NCI-H1436 treated with DMSO at 0.1 percent for 48 hours (cell line): ENCODE results near the gene EXOSC6.
"Not testable (repeated sequence)": the region's sequence is repeated elsewhere in the genome, so short reads cannot be mapped to it uniquely, and the experiment has no call there.

Source experiments
- DNase-seq: peaks from one replicate; lab custom pipeline; 2025; lab: John Stamatoyannopoulos, UW

Gene EXOSC6

DNA sequence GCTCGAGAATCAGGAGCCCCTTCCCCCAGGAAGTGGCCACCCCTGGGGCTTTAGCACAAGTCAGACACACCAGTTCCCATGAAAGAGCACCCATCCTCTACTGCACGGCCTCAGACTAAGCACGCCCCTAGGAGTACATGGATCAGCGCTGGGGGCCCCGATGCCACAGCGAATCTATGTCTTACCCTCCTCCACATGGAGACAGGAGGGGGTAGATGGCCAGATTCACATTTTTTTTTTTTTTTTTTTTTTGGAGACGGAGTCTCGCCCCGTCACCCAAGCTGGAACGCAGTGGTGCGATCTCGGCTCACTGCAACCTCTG lies 3.2 kb upstream of the EXOSC6 start:
- DNase-seq = no peak

DNA sequence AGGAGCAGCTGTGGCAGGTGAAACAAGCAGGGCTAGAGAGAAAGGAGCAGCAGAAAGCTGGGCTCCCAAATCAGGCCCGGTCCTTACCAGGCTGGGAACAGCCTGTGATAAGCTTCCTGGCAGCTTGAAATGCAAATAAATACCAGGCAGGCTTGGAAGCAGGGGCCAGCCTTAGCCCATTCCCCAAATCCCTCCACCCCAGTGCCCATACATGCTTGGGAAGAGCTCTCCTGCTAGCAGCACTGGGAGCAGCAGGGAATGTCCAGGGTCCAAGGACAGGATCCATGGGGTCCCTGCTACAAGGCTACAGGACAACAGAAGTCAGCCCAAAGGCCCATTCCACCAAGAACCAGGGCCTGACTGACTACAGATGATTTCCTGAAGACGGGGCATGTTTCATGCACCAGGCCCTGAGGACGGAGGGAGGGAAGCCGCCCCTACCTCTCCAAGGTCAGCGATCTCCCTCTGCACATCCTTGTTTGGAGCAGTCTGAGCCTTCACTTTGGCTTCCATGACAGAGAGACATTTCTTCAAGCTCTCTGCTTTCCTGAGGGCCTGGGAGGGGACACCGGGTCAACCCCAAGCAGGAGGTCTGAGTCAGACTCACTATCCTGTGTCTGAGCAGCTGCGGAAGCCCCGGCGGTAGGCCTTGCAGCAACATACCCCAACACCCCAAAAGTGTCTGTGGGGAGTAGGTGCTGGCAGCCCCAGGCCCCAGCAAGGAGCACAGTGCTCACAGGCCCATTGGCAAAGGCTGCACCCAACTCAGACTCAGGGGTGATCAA lies 2.6 kb upstream of the EXOSC6 start:
- DNase-seq = no peak

DNA sequence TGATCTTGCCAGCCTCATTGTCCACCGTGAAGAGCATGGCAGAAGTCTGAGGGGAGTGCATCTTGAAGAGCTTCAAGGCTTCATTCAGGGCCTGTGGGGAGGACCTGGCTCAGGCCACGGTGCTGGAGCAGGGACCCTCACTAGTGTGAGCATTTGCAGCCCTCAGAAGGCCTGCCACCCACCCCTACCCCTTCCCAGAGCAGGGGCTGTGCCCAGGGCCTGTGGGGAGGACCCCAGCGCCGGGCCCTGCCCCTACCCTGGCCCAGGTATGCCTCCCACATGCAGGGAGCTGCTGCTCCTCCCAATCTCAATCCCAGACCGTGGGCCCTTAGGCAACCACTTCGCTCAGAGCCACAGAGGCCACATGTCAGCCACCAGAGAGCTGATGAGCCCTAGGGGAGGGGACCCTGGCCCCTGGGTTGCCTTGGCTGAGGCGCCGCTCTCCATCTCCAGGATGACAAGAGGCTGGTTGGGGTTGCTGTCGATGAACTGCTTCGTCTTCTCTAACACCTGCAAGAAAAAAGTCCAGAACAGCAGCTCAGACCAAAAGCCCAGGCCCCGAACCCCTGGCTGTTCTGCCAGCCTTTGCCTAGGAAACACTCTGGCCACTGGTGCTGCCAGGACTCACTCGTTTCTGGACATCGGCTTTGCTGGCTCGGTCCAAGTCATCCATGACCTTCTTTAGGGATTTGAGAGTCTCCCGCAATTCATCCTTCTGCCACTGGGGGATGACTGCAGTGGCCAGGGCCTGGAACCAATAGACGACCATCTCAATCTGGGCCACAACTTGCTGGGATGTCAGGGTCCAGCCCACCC lies 1.8 kb upstream of the EXOSC6 start:
- no peak for DNase-seq

DNA sequence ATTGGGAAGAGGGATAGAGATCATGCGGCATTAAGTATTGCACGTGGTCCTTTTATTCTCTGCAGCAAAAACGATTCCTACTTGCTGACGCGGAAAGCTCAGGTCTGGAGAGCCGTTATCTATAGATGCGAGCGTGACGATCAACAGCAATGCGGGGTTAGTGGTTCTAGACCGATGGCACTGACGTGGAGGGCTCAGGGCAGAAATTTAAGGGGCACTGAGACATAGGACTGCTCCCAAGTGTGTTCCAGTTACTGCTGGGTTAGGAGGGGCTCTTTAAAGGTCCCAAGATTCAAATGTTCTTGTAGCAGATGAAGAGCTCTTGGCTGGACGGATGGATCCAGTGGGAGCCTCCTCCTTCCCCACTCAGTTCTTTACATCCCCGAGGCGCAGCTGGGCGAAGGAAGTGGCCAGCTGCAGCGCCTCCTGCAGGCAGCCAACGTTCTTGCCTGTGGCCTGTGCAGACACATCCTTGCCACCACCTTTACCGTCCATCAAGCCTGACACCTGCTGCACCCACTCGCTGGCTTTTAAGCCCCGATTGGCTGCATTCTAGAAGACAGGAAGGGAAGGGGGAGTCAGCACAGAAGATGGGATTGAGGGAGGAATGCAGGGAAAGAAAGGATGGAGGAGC lies 732 bp upstream of the EXOSC6 start:
- DNase-seq = no peak

DNA sequence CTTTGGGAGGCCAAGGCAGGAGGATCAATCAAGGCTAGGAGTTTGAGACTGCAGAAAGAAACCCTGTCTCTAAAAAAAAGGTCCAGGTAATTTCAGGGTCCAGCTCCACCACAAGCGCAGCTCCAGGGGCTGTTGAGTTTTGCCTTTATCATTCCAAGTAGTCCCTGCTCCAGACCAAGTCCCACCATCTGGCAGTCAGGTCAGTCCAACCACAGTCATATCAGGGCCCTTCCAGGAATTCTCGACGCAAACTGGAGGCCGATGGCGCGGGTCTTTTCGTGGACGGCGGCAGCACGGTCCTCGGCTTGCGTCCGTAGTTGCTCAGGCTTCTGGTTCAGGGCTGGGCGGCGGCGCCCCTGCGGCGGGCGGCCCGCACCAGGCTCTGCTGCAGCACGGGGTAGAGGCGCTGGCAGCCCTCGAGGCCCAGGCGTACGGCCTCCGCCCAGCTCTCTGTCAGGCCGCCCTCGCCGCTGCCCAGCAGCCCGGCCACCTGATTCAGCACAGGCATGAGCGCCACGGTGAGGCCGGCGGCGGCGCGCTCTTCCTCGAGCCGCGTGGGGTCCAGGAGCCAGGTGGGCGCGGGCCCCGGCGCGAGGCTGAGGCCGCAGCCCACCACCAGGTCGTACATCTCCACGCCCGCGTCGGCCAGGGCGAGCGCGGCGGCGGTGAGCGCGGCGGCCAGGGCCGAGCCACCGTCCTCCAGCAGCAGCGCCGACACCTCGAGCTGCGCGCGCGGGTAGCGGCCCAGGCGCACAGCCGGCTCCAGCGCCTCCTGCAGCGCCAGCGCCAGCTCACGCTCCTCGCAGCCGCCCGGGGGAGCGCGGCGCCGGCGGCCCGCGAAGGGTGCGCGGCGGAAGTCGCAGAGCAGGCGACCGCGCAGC lies 752 bp downstream of the EXOSC6 start:
- no peak for DNase-seq

DNA sequence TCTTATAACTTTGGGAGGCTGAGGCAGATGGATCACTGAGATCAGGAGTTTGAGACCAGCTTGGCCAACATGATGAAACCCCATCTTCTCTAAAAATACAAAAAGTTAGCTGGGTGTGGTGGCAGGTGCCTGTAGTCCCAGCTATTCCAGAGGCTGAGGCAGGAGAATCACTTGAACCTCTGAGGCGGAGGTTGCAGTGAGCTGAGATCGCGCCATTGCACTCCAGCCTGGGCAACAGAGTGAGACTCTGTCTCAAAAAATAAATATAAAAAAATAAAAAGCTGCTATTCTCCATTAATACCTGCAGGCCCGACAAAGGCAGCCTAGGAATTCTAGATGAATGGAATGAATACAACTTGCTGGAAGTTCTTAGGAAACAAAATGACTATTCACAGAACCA lies 2.0 kb downstream of the EXOSC6 start:
- DNase-seq = not testable (repeated sequence)

DNA sequence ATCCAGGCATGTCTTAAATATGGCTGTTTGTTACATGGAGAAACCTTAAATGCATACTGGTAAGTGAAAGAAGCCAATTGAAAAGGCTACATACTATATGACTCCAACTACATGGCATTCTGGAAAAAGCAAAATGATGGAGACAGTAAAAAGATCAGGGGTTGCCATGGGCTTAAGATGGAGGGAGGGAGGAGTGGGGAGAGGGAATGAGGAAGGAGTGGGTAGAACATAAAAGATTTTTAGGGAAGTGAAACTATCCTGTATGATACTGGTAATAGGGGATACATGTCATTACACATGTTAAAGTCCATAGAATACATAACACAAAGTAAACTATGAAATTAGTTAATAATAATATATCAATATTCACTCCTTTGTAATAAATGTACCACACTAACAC lies 13.0 kb downstream of the EXOSC6 start:
- DNase-seq = not testable (repeated sequence)

DNA sequence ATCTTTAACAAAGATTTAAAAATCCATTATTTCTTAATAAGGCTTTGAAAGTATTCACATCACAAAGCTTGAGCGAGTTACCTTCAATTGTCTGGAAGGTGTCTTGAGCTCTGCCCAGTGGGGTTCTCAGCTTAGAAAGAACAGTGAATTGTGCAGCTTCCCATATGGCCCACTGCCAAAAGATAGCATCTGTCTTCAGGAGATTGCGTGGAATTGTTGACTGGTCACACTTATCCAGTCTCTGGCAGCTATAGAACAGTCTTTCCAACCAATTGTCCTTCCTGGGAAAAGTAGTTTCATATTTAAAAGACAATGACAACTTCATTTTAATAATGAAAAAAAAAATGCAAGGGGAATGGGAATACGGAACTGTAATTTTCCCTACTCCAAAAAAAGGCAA lies 19.9 kb downstream of the EXOSC6 start:
- DNase-seq = not testable (repeated sequence)

DNA sequence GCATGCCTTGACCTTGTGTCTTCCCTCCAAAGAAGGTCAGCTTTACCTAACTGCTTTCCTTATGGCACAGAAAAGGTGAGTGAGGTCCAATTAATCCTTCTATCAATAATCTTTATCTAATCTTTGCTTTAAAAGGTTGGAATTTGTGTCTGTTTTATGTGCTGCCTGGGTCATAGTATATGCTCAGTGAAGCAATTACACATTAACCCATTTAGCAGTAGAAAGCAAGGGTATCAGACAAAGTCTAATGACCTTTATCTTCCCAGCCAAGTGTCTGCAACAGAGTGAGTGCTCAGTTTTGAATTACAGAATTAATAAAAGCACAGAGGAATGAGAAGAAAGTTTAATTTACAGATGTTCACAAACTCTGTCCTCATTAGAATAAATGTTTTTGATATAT lies 25.7 kb downstream of the EXOSC6 start:
- DNase-seq = not testable (repeated sequence)

DNA sequence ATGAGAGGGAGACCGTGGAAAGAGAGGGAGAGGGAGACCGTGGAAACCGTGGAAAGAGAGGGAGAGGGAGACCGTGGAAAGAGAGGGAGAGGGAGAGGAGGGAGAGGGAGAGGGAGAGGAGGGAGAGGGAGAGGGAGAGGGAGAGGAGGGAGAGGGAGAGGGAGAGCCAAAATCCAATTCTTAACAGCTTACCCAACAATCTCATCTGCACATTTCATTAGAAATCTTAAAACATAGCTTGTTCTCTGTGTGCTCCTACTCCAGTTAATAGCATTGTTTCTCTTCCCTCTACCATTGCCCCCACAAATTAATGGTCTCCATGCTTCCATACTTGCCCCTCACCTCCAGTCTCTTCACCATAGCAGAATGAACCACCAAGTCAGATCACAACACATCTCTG lies 26.3 kb downstream of the EXOSC6 start:
- DNase-seq = not testable (repeated sequence)

DNA sequence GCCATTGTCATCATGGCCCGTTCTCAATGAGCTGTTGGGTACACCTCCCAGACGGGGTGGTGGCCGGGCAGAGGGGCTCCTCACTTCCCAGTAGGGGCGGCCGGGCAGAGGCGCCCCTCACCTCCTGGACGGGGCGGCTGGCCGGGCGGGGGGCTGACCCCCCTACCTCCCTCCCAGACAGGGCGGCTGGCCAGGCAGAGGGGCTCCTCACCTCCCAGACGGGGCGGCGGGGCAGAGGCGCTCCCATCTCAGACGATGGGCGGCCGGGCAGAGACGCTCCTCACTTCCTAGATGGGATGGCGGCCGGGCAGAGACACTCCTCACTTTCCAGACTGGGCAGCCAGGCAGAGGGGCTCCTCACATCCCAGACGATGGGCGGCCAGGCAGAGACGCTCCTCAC lies 27.1 kb downstream of the EXOSC6 start:
- not testable (repeated sequence) for DNase-seq

DNA sequence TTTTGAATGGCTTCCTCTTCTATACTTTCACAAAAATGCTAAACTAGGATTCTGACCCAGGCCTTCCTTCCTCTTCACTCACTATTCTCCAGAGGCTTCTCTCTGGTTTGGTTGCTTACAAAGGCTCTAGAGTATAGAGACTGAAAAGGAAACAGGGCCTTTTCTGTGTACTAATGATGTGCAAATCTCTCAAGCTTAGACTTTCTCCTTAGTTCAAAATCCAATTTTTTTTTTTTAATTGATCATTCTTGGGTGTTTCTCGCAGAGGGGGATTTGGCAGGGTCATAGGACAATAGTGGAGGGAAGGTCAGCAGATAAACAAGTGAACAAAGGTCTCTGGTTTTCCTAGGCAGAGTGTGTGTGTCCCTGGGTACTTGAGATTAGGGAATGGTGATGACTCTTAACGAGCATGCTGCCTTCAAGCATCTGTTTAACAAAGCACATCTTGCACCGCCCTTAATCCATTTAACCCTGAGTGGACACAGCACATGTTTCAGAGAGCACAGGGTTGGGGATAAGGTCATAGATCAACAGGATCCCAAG lies 27.7 kb downstream of the EXOSC6 start:
- DNase-seq = not testable (repeated sequence)

DNA sequence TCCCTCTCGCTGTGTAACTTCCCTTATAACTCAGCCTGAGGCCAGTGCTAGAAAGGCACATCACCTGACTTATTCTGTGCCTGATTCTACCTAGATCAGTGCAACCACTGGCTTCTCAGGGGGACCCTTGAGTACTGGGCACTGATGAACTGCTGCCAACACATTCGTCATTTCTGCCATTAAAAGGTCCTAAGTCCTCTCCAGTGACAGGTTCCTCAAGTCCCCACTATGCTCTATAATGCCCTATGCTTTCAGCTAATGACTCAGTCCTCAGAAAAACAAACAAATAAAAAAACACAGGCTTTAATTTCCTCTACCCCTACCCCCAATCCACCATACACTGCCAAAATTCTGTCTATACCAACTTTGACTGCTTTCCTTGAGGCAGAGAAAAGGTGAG lies 28.5 kb downstream of the EXOSC6 start:
- DNase-seq = not testable (repeated sequence)

DNA sequence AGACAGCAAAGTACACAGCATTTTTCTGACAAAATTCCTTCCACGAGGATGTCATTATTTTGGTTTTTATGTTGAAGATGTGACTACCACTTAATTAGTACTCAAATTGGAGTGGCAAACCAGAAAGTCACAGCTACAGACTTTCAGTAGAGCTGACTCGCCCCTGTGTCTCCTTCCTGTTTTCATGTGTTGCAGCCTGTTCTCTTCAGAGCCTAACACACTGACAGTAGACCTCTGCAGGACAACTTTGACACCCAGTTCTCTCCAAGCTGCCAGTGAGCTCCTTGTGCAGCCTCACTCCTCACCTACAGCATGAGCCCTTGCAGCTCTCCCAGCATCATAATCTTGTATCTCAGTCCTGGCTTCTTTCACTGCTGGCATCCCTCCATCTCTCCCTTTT lies 29.2 kb downstream of the EXOSC6 start:
- not testable (repeated sequence) for DNase-seq

DNA sequence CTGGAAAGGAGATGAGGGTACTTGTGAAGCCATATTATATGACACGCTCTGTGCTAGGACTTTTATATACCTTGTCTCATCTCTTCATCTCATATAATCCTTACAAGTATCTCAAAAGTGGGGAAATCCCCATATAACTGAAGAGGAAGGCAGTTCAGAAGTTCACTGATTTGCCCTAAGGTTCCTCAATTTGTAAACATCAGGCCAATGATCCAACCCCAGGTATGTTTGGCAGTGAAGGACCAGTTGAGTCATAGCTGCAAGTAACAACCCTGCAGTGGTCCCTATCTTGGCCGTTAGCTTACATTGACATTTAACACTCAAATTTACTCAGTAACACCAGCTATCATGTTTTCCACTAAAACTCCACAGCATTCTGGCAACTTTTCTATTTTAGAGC lies 33.2 kb downstream of the EXOSC6 start:
- DNase-seq = not testable (repeated sequence)

DNA sequence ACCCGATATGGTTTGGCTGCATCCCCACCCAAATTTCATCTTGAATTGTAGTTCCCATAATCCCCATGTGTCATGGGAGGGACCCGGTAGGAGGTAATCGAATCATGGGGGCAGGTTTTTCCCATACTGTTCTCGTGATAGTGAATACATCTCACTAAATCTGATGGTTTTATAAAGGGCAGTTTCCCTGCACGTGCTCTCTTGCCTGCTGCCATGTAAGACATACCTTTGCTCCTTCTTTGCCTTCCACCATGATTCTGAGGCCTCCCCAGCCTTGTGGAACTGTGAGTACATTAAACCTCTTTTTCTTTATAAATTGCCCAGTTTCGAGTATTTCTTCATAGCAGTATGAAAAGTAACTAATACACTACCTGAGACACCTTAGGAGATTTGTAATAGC lies 45.4 kb downstream of the EXOSC6 start:
- DNase-seq = not testable (repeated sequence)

DNA sequence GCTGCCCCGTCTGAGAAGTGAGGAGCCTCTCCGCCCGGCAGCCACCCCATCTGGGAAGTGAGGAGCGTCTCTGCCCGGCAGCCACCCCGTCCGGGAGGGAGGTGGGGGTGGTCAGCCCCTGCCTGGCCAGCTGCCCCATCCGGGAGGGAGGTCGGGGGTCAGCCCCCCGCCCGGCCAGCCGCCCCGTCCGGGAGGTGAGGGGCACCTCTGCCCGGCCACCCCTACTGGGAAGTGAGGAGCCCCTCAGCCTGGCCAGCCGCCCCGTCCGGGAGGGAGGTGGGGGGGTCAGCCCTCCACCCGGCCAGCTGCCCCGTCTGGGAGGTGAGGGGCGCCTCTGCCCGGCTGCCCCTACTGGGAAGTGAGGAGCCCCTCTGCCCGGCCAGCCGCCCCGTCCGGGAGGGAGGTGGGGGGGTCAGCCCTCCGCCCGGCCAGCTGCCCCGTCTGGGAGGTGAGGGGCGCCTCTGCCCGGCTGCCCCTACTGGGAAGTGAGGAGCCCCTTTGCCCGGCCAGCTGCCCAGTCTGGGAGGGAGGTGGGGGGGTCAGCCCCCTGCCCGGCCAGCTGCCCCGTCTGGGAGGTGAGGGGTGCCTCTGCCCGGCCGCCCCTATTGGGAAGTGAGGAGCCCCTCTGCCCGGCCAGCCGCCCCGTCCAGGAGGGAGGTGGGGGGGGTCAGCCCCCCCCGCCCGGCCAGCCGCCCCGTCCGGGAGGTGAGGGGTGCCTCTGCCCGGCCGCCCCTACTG lies 46.9 kb downstream of the EXOSC6 start:
- not testable (repeated sequence) for DNase-seq

DNA sequence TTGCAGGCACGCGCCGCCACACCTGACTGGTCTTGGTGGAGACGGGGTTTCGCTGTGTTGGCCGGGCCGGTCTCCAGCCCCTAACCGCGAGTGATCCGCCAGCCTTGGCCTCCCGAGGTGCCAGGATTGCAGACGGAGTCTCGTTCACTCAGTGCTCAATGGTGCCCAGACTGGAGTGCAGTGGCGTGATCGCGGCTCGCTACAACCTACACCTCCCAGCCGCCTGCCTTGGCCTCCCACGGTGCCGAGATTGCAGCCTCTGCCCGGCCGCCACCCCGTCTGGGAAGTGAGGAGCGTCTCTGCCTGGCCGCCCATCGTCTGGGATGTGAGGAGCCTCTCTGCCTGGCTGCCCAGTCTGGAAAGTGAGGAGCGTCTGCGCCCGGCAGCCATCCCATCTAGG lies 47.7 kb downstream of the EXOSC6 start:
- DNase-seq = not testable (repeated sequence)

DNA sequence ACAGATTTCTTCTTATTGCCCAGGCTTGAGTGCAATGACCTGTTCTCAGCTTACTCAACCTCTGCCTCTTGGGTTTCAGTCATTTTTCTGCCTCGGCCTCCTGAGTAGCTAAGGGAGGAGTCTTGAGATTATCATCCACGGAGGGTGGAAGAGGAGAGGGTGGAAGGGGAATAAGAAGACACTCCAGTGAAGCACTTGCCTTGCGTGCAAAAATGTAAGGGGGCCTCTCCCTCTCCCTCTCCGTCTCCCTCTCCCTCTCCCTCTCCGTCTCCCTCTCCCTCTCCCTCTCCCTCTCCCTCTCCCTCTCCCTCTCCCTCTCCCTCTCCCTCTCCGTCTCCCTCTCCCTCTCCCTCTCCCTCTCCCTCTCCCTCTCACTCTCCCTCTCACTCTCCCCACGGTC lies 48.2 kb downstream of the EXOSC6 start:
- DNase-seq = not testable (repeated sequence)

DNA sequence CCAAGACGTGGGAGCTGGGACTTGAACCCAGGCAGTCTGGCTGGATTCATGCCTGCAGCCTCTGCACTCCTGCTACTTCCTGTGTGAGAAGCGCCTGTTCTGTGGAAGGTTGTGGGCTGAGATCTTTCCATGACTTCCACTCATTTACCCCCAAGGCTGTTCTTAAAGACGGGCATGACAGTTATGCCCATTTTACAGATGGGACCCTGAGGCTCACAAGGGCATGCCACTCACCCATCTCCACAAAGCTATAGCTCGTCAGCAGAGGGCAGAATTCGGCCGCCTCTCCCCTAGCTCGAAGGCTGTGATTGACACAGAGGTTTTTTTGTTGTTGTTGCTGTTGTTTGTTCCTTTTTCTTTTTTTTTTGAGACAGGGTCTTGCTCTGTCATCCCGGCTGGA lies 51.7 kb downstream of the EXOSC6 start:
- not testable (repeated sequence) for DNase-seq

DNA sequence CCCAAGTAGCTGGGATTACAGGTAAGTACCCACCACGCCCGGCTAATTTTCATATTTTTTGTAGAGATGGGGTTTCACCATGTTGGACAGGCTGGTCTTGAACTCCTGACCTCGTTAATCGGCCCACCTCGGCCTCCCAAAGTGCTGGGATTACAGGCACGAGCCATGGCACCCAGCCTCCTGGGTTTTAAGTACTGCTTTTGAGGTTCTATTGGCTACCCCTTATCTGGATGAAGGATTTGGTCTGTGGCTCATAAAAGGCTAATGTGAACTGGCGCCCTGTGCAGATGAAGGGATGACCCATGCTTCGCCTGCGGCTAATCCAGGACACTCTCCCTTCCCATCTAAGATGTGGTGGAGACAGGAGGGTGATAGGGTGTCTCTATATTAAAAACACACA lies 52.6 kb downstream of the EXOSC6 start:
- not testable (repeated sequence) for DNase-seq
